Stimulated activated memory B cell treated with anti-CD40 and anti-IgM and Interleukin-4, amounts not matched to agents 10 μg/mL and 1 μg/mL and 100 μg/mL, for 72 hours (primary cell): ENCODE data around the gene STAT5B.
A peak's percentile ranks its signal among the peaks of the same experiment; 100 is the strongest.

Source experiments
- ATAC-seq: fragments of 150-1000 bp; cut with Tn5 transposase; 2 replicates; pipeline ENCODE4 v1.10.0; 2021
- H3K27ac Mint-ChIP-seq: one replicate; pipeline ENCODE4 v1.8.0; 2022; ENCODE audit warnings: mild to moderate bottlenecking, mixed read lengths
- H3K27me3 Mint-ChIP-seq: one replicate; pipeline ENCODE4 v1.8.0; 2022; ENCODE audit warnings: mixed read lengths
- H3K36me3 Mint-ChIP-seq: one replicate; pipeline ENCODE4 v1.8.0; 2022; ENCODE audit warnings: mixed read lengths
- H3K4me1 Mint-ChIP-seq: one replicate; pipeline ENCODE4 v1.8.0; 2022; ENCODE audit warnings: mixed read lengths
- H3K4me3 Mint-ChIP-seq: one replicate; pipeline ENCODE4 v1.8.0; 2022; ENCODE audit warnings: mild to moderate bottlenecking, moderate library complexity, mixed read lengths
- H3K9me3 Mint-ChIP-seq: one replicate; pipeline ENCODE4 v1.8.0; 2022; ENCODE audit warnings: mixed read lengths

Gene STAT5B

GRCh38 chr17:42283241-42284023 lies 7.2 kb upstream of the STAT5B start:
- Mint-ChIP-seq H3K4me3 (no peak overlapping the region), H3K27ac (peak overlapping the region; percentile 23), H3K36me3 (no peaks in the 10 kb centered on the region), H3K4me1 (peaks cover 34% of the 10 kb centered on the region), H3K27me3 (no peaks in the 10 kb centered on the region), H3K9me3 (no peaks in the 10 kb centered on the region)
- no peak for ATAC-seq

- Mint-ChIP-seq H3K4me1 (peaks cover 38% of the 10 kb centered on the region), H3K36me3 (peaks cover 6% of the 10 kb centered on the region), H3K4me3 (no peak overlapping the region), H3K27me3 (no peaks in the 10 kb centered on the region), H3K27ac (peak overlapping the region; percentile 23), H3K9me3 (no peaks in the 10 kb centered on the region)
- ATAC-seq, result no peak
Observed at GRCh38 chr17:42282478-42283080, 6.4 kb upstream of the STAT5B start.

DNA sequence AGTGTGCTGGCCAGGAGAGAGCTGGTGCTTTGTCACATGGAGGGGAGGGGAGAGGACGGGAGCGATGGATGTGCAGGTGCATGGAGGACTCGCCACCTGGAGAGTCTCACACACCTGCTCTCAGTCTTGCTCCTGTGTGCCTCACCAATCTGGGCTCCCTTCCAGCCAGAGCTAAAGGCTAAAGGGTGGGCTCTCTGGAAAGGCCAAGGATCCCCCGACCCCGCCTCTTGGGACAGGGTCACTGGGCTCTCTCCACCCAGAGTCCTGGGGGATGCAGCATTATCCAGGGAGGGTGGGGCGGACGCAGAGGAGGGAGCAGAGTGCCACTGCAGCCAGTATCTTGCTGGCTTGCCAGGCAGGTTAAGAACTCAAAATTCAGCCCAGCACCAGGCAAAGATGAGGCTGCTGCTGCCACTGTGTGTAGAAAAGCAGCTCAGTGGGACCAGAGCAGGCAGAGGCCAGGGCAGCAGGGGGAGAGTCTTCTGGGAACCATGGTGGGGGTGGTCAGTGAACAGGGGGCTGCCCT lies 5.4 kb upstream of the STAT5B start:
- H3K4me1 Mint-ChIP-seq, result peaks cover 37% of the 10 kb centered on the region
- H3K27me3 Mint-ChIP-seq, result no peaks in the 10 kb centered on the region
- H3K36me3 Mint-ChIP-seq, result peaks cover 6% of the 10 kb centered on the region
- no peak overlapping the region for H3K4me3 Mint-ChIP-seq
- H3K27ac Mint-ChIP-seq, result no peak overlapping the region
- H3K9me3 Mint-ChIP-seq, result no peaks in the 10 kb centered on the region
- no peak for ATAC-seq

DNA sequence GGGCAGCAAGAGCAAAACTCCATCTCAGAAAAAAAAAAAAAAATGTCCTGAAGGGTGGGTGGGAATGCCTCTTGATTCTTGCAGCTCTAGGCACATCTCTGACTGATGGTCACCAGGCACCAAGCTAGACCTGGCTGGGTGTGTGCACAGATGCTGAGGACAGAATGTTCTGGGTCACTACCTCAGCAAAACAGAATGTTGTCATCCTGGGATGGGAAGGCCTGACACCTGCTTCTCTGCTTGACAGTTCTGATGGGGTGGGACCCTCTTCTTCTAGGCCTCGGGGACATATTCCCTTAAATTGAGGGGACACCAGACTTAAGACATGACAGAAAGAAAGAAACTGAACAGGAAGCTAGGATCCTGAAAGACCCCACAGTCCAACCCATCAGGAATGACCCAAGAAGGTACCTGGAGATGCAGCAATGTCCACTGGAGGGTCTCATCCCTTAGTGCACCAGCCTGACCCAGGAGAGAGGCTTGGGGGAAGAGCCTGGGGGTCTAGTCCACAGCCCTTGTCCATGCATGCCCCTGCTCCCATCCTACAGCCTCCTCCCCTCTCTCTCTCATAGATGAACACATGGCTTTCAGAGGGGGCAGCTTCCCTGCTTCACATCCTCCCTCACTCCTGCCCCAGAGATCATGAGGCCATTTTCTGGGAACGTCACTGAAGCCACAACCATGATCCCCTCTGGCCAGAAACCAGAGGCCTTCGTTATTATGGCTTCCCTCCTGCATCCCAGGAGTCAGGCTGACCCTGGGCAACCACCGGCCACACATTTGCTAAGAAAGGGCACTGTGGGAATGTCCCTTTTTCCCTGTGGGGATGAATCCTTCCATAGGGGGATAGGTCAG lies 3.8 kb upstream of the STAT5B start:
- Mint-ChIP-seq H3K27ac (no peak overlapping the region), H3K4me1 (peaks cover 31% of the 10 kb centered on the region), H3K4me3 (no peak overlapping the region), H3K27me3 (no peaks in the 10 kb centered on the region), H3K9me3 (no peaks in the 10 kb centered on the region), H3K36me3 (peaks cover 6% of the 10 kb centered on the region)
- ATAC-seq, result no peak

GRCh38 chr17:42277342-42277712 lies 1.1 kb upstream of the STAT5B start:
- peaks cover 11% of the 10 kb centered on the region for H3K36me3 Mint-ChIP-seq
- H3K4me3 Mint-ChIP-seq, result peak overlapping the region; percentile 81
- no peaks in the 10 kb centered on the region for H3K9me3 Mint-ChIP-seq
- H3K4me1 Mint-ChIP-seq, result peaks cover 56% of the 10 kb centered on the region
- peak overlapping the region; percentile 75 for H3K27ac Mint-ChIP-seq
- no peak for ATAC-seq
- no peaks in the 10 kb centered on the region for H3K27me3 Mint-ChIP-seq

- ATAC-seq, result no peak
Observed at GRCh38 chr17:42276609-42277341, 584 bp upstream of the STAT5B start.

GRCh38 chr17:42275527-42276358 lies 448 bp downstream of the STAT5B start:
- Mint-ChIP-seq H3K4me3 (peak overlapping the region; percentile 84), H3K36me3 (peaks cover 11% of the 10 kb centered on the region), H3K27ac (peak overlapping the region; percentile 75), H3K27me3 (no peaks in the 10 kb centered on the region), H3K4me1 (peaks cover 71% of the 10 kb centered on the region), H3K9me3 (no peaks in the 10 kb centered on the region)
- peak; percentile 79 for ATAC-seq

More at GRCh38 chr17:42276609-42277341, 584 bp upstream of the STAT5B start:
- Mint-ChIP-seq H3K4me3 (peak overlapping the region; percentile 81), H3K9me3 (no peaks in the 10 kb centered on the region), H3K27ac (peak overlapping the region; percentile 75), H3K27me3 (no peaks in the 10 kb centered on the region), H3K4me1 (peaks cover 62% of the 10 kb centered on the region), H3K36me3 (peaks cover 11% of the 10 kb centered on the region)

DNA sequence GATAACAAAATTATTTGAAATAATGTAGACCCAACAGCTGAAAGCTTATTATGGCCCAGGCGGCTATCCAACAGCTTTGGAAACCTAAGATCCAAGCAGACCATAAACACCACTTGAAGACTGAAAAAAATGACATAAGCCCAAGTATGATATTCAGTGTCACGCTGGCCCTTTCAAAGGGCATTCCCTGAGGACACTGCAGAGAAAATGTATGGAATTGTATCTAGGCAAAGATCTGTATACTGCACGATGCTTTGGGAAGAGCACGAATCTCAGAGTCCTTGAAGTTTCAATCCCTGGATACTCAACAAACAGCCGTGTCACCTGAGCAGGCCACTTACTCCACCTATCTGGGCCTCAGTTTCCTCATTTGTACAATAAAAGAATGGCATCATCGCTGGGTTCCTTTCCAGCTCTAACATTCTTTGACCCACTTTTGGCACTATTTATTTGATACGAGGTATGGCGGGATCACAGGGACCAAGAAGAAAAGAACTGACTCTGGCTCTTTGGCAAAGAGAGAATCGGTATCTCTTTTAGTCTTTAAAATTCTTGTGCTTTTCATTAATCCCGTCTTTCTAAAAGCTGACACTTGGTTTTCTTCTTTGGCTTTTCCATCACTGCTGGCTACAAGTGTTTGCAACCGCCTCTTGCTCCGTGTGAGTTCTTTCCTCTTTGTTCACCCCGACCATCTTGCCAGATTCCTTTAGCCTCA lies 1.2 kb downstream of the STAT5B start:
- Mint-ChIP-seq H3K27ac (peak overlapping the region; percentile 75), H3K9me3 (no peaks in the 10 kb centered on the region), H3K36me3 (peaks cover 11% of the 10 kb centered on the region), H3K4me3 (peak overlapping the region; percentile 84), H3K4me1 (peaks cover 68% of the 10 kb centered on the region), H3K27me3 (no peaks in the 10 kb centered on the region)
- ATAC-seq, result no peak

GRCh38 chr17:42274253-42274542 lies 2.0 kb downstream of the STAT5B start:
- peaks cover 11% of the 10 kb centered on the region for H3K36me3 Mint-ChIP-seq
- no peak for ATAC-seq
- peak overlapping the region; percentile 84 for H3K4me3 Mint-ChIP-seq
- no peaks in the 10 kb centered on the region for H3K27me3 Mint-ChIP-seq
- peaks cover 75% of the 10 kb centered on the region for H3K4me1 Mint-ChIP-seq
- no peaks in the 10 kb centered on the region for H3K9me3 Mint-ChIP-seq
- H3K27ac Mint-ChIP-seq, result peak overlapping the region; percentile 30

- Mint-ChIP-seq H3K9me3 (no peaks in the 10 kb centered on the region), H3K36me3 (peaks cover 11% of the 10 kb centered on the region), H3K27ac (peak overlapping the region; percentile 45), H3K27me3 (no peaks in the 10 kb centered on the region), H3K4me1 (peaks cover 77% of the 10 kb centered on the region), H3K4me3 (peak overlapping the region; percentile 59)
- ATAC-seq, result no peak
Observed at GRCh38 chr17:42273474-42274252, 2.5 kb downstream of the STAT5B start.

- no peak for ATAC-seq
- Mint-ChIP-seq H3K9me3 (no peaks in the 10 kb centered on the region), H3K4me3 (peak overlapping the region; percentile 28), H3K4me1 (peaks cover 76% of the 10 kb centered on the region), H3K27me3 (no peaks in the 10 kb centered on the region), H3K27ac (peak overlapping the region; percentile 45), H3K36me3 (peaks cover 5% of the 10 kb centered on the region)
Observed at GRCh38 chr17:42272162-42272907, 3.9 kb downstream of the STAT5B start.

- H3K27ac Mint-ChIP-seq, result peak overlapping the region; percentile 45
- ATAC-seq, result no peak
- no peaks in the 10 kb centered on the region for H3K27me3 Mint-ChIP-seq
Observed at GRCh38 chr17:42271779-42272035, 4.5 kb downstream of the STAT5B start.

More at GRCh38 chr17:42271779-42272035, 4.5 kb downstream of the STAT5B start:
- Mint-ChIP-seq H3K4me3 (peak overlapping the region; percentile 18), H3K9me3 (no peaks in the 10 kb centered on the region), H3K36me3 (peaks cover 5% of the 10 kb centered on the region), H3K4me1 (peaks cover 70% of the 10 kb centered on the region)
